MCF 10A (cell line): Measurements from ENCODE around the gene KCNMA1. TPM values are rescaled to one million over a fixed set of nuclear protein-coding genes. Genes with fewer than 3 reads are reported as not detected.

Source experiments
- BruUV-seq: library from RNA; stranded (reverse); fragments of 400-500 nt; replicated peaks from 2 replicates; lab custom pipeline; 2021; lab: Mats Ljungman, UMichigan
- CTCF ChIA-PET: fragments of 300-600 bp; sonication (Branson Sonifier 250); formaldehyde crosslinking; extraction: SDS; loops from one replicate; lab custom pipeline; 2021; ENCODE audit warnings: antibody characterized with exemption, inconsistent platforms; lab: Yijun Ruan, JAX
- POLR2A ChIA-PET: fragments of 300-600, 350-650 bp; sonication (Branson Sonifier 250); formaldehyde crosslinking; extraction: SDS; loops from one replicate; lab custom pipeline; 2020; ENCODE audit warnings: antibody characterized with exemption, inconsistent platforms; lab: Yijun Ruan, JAX
- DNase-seq: peaks from one replicate; pipeline ENCODE4 v3.0.0-alpha.2; 2018; ENCODE audit not compliant: unreplicated experiment
- H3K27ac Mint-ChIP-seq: one replicate; pipeline ENCODE4 v1.8.0; 2022; ENCODE audit warnings: mild to moderate bottlenecking, low read depth, mixed read lengths; ENCODE audit not compliant: unreplicated experiment
- H3K27me3 Mint-ChIP-seq: one replicate; pipeline ENCODE4 v1.8.0; 2022; ENCODE audit warnings: mixed read lengths; ENCODE audit not compliant: insufficient read depth, unreplicated experiment
- H3K36me3 Mint-ChIP-seq: one replicate; pipeline ENCODE4 v1.8.0; 2022; ENCODE audit warnings: mild to moderate bottlenecking, moderate library complexity, mixed read lengths; ENCODE audit not compliant: insufficient read depth, unreplicated experiment
- H3K4me1 Mint-ChIP-seq: one replicate; pipeline ENCODE4 v1.8.0; 2022; ENCODE audit warnings: mixed read lengths; ENCODE audit not compliant: insufficient read depth, unreplicated experiment
- H3K4me3 Mint-ChIP-seq: one replicate; pipeline ENCODE4 v1.8.0; 2022; ENCODE audit warnings: mild to moderate bottlenecking, moderate library complexity, mixed read lengths; ENCODE audit not compliant: unreplicated experiment
- H3K9me3 Mint-ChIP-seq: one replicate; pipeline ENCODE4 v1.8.0; 2022; ENCODE audit warnings: mixed read lengths; ENCODE audit not compliant: unreplicated experiment
- CTCF ChIP-seq: fragments of 200-600 bp; IDR thresholded peaks from one replicate; pipeline ENCODE4 v1.8.0; 2022; ENCODE audit warnings: antibody characterized with exemption, mild to moderate bottlenecking; ENCODE audit not compliant: unreplicated experiment
- intact Hi-C: fragments of 100-400 bp; cut with micrococcal nuclease; formaldehyde crosslinking; loops from 2 replicates; pipeline ENCODE4 v1.14.1; 2022
- total RNA-seq: library from RNA; stranded (reverse); gene quantifications from 2 replicates; pipeline ENCODE4 v1.2.3, GENCODE V29; 2022

KCNMA1 gene
- total RNA-seq, 1 experiment from 2014 or later: 7.5 TPM

GRCh38 chr10:77146712-77147336 lies 490.8 kb downstream of the KCNMA1 start:
- H3K27ac Mint-ChIP-seq: no peak overlapping the region
- BruUV-seq: no TSS peak

GRCh38 chr10:77144656-77145055 lies 493.0 kb downstream of the KCNMA1 start:
- Mint-ChIP-seq H3K36me3 (no peaks in the 10 kb centered on the region), H3K4me3 (no peak overlapping the region), H3K9me3 (no peaks in the 10 kb centered on the region), H3K27ac (no peak overlapping the region), H3K27me3 (no peaks in the 10 kb centered on the region), H3K4me1 (peaks cover 6% of the 10 kb centered on the region)
- ChIA-PET POLR2A (no interaction called here), CTCF (no interaction called here)
- intact Hi-C loops: no loop called here
- DNase-seq: no peak
- no TSS peak for BruUV-seq
- no peak for TF ChIP-seq CTCF

More at GRCh38 chr10:77146712-77147336, 490.8 kb downstream of the KCNMA1 start:
- TF ChIP-seq CTCF: no peak
- Mint-ChIP-seq H3K9me3 (no peaks in the 10 kb centered on the region), H3K27me3 (no peaks in the 10 kb centered on the region), H3K4me3 (no peak overlapping the region), H3K36me3 (no peaks in the 10 kb centered on the region), H3K4me1 (peaks cover 6% of the 10 kb centered on the region)
- POLR2A ChIA-PET: no interaction called here
- intact Hi-C loops: no loop called here
- no peak for DNase-seq
- CTCF ChIA-PET: no interaction called here

- TF ChIP-seq CTCF: no peak
- H3K27me3 Mint-ChIP-seq: no peaks in the 10 kb centered on the region
Observed at GRCh38 chr10:77139252-77140160, 498.1 kb downstream of the KCNMA1 start.

GRCh38 chr10:77138541-77138940 lies 499.1 kb downstream of the KCNMA1 start:
- Mint-ChIP-seq H3K36me3 (no peaks in the 10 kb centered on the region), H3K4me1 (peaks cover 16% of the 10 kb centered on the region), H3K9me3 (no peaks in the 10 kb centered on the region), H3K4me3 (no peak overlapping the region), H3K27me3 (no peaks in the 10 kb centered on the region), H3K27ac (no peak overlapping the region)
- intact Hi-C loops: no loop called here
- TF ChIP-seq CTCF: no peak
- BruUV-seq: no TSS peak
- DNase-seq: no peak
- ChIA-PET POLR2A (no interaction called here), CTCF (interaction anchor here (0.6 to 1.1 kb wide), 2 partner anchors 17 to 26 kb away, joined by 3 read pairs; no protein-coding TSS in a partner anchor)

More at GRCh38 chr10:77139252-77140160, 498.1 kb downstream of the KCNMA1 start:
- no peak for DNase-seq
- Mint-ChIP-seq H3K9me3 (no peaks in the 10 kb centered on the region), H3K36me3 (no peaks in the 10 kb centered on the region), H3K4me3 (no peak overlapping the region), H3K27ac (no peak overlapping the region), H3K4me1 (peaks cover 16% of the 10 kb centered on the region)
- ChIA-PET CTCF (interaction anchor here (0.6 to 1.1 kb wide), 2 partner anchors 16 to 25 kb away, joined by 3 read pairs; no protein-coding TSS in a partner anchor), POLR2A (interaction anchor here (0.7 kb wide), 1 partner anchor 9 kb away, joined by 3 read pairs; no protein-coding TSS in a partner anchor)
- intact Hi-C loops: no loop called here
- BruUV-seq: no TSS peak
